HL-60 (cell line): ENCODE data around the gene ANKDD1A.

Experiments used
- TF ChIP-seq, protein P1 (sequence below): IDR thresholded peaks from one replicate; pipeline ENCODE4 v1.5.1; 2011; ENCODE audit warnings: low read length, control low read depth, inconsistent platforms; ENCODE audit not compliant: insufficient read depth
- TF ChIP-seq, protein P2 (sequence below): IDR thresholded peaks from 2 replicates; pipeline ENCODE4 v1.6.1; 2012; ENCODE audit warnings: low read depth; ENCODE audit not compliant: insufficient replicate concordance

GRCh38 chr15:64861960-64862359 lies 49.7 kb upstream of the ANKDD1A start:
- TF ChIP-seq, protein P1, sequence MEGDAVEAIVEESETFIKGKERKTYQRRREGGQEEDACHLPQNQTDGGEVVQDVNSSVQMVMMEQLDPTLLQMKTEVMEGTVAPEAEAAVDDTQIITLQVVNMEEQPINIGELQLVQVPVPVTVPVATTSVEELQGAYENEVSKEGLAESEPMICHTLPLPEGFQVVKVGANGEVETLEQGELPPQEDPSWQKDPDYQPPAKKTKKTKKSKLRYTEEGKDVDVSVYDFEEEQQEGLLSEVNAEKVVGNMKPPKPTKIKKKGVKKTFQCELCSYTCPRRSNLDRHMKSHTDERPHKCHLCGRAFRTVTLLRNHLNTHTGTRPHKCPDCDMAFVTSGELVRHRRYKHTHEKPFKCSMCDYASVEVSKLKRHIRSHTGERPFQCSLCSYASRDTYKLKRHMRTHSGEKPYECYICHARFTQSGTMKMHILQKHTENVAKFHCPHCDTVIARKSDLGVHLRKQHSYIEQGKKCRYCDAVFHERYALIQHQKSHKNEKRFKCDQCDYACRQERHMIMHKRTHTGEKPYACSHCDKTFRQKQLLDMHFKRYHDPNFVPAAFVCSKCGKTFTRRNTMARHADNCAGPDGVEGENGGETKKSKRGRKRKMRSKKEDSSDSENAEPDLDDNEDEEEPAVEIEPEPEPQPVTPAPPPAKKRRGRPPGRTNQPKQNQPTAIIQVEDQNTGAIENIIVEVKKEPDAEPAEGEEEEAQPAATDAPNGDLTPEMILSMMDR, result no peak
- TF ChIP-seq, protein P2, sequence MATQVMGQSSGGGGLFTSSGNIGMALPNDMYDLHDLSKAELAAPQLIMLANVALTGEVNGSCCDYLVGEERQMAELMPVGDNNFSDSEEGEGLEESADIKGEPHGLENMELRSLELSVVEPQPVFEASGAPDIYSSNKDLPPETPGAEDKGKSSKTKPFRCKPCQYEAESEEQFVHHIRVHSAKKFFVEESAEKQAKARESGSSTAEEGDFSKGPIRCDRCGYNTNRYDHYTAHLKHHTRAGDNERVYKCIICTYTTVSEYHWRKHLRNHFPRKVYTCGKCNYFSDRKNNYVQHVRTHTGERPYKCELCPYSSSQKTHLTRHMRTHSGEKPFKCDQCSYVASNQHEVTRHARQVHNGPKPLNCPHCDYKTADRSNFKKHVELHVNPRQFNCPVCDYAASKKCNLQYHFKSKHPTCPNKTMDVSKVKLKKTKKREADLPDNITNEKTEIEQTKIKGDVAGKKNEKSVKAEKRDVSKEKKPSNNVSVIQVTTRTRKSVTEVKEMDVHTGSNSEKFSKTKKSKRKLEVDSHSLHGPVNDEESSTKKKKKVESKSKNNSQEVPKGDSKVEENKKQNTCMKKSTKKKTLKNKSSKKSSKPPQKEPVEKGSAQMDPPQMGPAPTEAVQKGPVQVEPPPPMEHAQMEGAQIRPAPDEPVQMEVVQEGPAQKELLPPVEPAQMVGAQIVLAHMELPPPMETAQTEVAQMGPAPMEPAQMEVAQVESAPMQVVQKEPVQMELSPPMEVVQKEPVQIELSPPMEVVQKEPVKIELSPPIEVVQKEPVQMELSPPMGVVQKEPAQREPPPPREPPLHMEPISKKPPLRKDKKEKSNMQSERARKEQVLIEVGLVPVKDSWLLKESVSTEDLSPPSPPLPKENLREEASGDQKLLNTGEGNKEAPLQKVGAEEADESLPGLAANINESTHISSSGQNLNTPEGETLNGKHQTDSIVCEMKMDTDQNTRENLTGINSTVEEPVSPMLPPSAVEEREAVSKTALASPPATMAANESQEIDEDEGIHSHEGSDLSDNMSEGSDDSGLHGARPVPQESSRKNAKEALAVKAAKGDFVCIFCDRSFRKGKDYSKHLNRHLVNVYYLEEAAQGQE, result no peak
